Right cardiac atrium (tissue), 5 donors: ENCODE measurements around the gene MAP3K5. TPM values are rescaled to one million over a fixed set of nuclear protein-coding genes. Genes with fewer than 3 reads are reported as not detected.

ENCODE experiments used
- ATAC-seq, 2 donors: fragments of 200-7000 bp; cut with Tn5 transposase; one replicate each; pipeline versions ENCODE4 v1.8.0 to v1.9.1; 2020; ENCODE audit warnings: moderate library complexity in 2 of 2, mild to moderate bottlenecking in 1 of 2
- DNase-seq, 3 donors: peaks; one replicate each; pipeline ENCODE4 v3.0.0-alpha.2; 2020
- H3K27ac ChIP-seq: one replicate; pipeline ENCODE4 v1.5.1; 2013; ENCODE audit warnings: mild to moderate bottlenecking, low read length, control low read depth, moderate library complexity
- H3K27me3 ChIP-seq: one replicate; pipeline ENCODE4 v1.6.1; 2013; ENCODE audit not compliant: control insufficient read depth, insufficient read depth
- H3K4me1 ChIP-seq: one replicate; pipeline ENCODE4 v1.6.1; 2013; ENCODE audit warnings: low read length; ENCODE audit not compliant: control insufficient read depth, insufficient read depth
- H3K4me3 ChIP-seq: one replicate; pipeline ENCODE4 v1.5.1; 2013; ENCODE audit warnings: low read length, control low read depth
- H3K9me3 ChIP-seq: one replicate; pipeline ENCODE4 v1.6.1; 2013; ENCODE audit warnings: low read length; ENCODE audit not compliant: control insufficient read depth
- WGBS: extraction: QIAGEN DNeasy Blood & Tissue Kit; methylation state at CpG from one replicate; pipeline ENCODE4 v1.1.7; 2013; 5-methylcytosine and 5-hydroxymethylcytosine counted together
- intact Hi-C, 4 donors: fragments of 100-400 bp; cut with DNase I; formaldehyde crosslinking; loops; one replicate each; pipeline versions ENCODE4 v1.11.0 to v1.14.0; 2022 to 2023
- polyA plus RNA-seq: library from polyadenylated mRNA; stranded (reverse); fragments of 200-250 nt; gene quantifications from one replicate; pipeline ENCODE4 v1.2.3, GENCODE V29; 2013
- total RNA-seq, 4 donors: library from RNA; stranded (reverse); fragmentation: NEBNext Ultra II Directional; extraction: Animal tissue kit (Norgen Biotek cat#: 25700); gene quantifications; one replicate each; pipeline ENCODE4 v1.2.1, GENCODE V29; 2021
- donor health status: healthy with polysubstance abuse.
- donor health status: DM: no; HTN: yes; CAD: no.
- donor health status: DM: no; HTN: no; CAD: no.
- donor health status: DM: no; HTN: yes; CAD: no; lungs with severe emphysema.
- donor health status: DM: yes; HTN: yes; CAD: no.

MAP3K5 gene
- total and polyA plus RNA-seq, 5 donors: 2.8 to 7.3 (median 4.0) TPM

GRCh38 chr6:136769759-136770158 is 22.5 kb downstream of the MAP3K5 start:
- peaks cover 12% of the 10 kb centered on the region for H3K4me1 ChIP-seq

GRCh38 chr6:136769124-136769523 is 23.2 kb downstream of the MAP3K5 start:
- peaks cover 12% of the 10 kb centered on the region for H3K4me1 ChIP-seq
- intact Hi-C loops: no loop called here
- WGBS: 94% methylated on average over 2 of the region's 2 CpGs
- no peaks in the 10 kb centered on the region for H3K9me3 ChIP-seq
- no peak overlapping the region for H3K4me3 ChIP-seq
- no peak overlapping the region for H3K27ac ChIP-seq
- no peaks in the 10 kb centered on the region for H3K27me3 ChIP-seq
- ATAC-seq (no peak), DNase-seq (no peak)

More at GRCh38 chr6:136769759-136770158, 22.5 kb downstream of the MAP3K5 start:
- no peak for ATAC-seq
- no peak for DNase-seq
- intact Hi-C loops: no loop called here
- no peaks in the 10 kb centered on the region for H3K9me3 ChIP-seq
- no peaks in the 10 kb centered on the region for H3K27me3 ChIP-seq
- WGBS: 40% methylated on average over 1 of the region's 1 CpG
- H3K4me3 ChIP-seq: no peak overlapping the region
- H3K27ac ChIP-seq: no peak overlapping the region

- Histone ChIP-seq H3K27ac (no peak overlapping the region), H3K4me1 (peaks cover 6% of the 10 kb centered on the region), H3K27me3 (no peaks in the 10 kb centered on the region), H3K4me3 (no peak overlapping the region), H3K9me3 (no peaks in the 10 kb centered on the region)
- ATAC-seq (no peak), DNase-seq (no peak)
- 86% methylated on average over 6 of the region's 6 CpGs for WGBS
- intact Hi-C loops: no loop called here
These were observed 24.5 kb downstream of the MAP3K5 start for GRCh38 chr6:136767570-136768309.

- Histone ChIP-seq H3K27ac (no peak overlapping the region), H3K4me3 (no peak overlapping the region), H3K9me3 (no peaks in the 10 kb centered on the region), H3K4me1 (peaks cover 11% of the 10 kb centered on the region), H3K27me3 (no peaks in the 10 kb centered on the region)
- WGBS: 57% methylated on average over 2 of the region's 2 CpGs
- intact Hi-C loops: no loop called here
- ATAC-seq: no peak
- DNase-seq: no peak
These were observed 25.2 kb downstream of the MAP3K5 start for GRCh38 chr6:136767103-136767502.

- DNase-seq (no peak), ATAC-seq (no peak)
- no peak overlapping the region for H3K27ac ChIP-seq
- intact Hi-C loops: no loop called here
- 62% methylated on average over 3 of the region's 3 CpGs for WGBS
- H3K4me3 ChIP-seq: no peak overlapping the region
- H3K4me1 ChIP-seq: peaks cover 16% of the 10 kb centered on the region
- H3K27me3 ChIP-seq: no peaks in the 10 kb centered on the region
- H3K9me3 ChIP-seq: no peaks in the 10 kb centered on the region
These were observed 26.0 kb downstream of the MAP3K5 start for GRCh38 chr6:136766274-136766673.

GRCh38 chr6:136764517-136764993 is 27.7 kb downstream of the MAP3K5 start:
- no peak overlapping the region for H3K4me3 ChIP-seq
- ATAC-seq (no peak), DNase-seq (no peak)
- peaks cover 17% of the 10 kb centered on the region for H3K4me1 ChIP-seq
- H3K27me3 ChIP-seq: no peaks in the 10 kb centered on the region
- H3K9me3 ChIP-seq: no peaks in the 10 kb centered on the region
- no peak overlapping the region for H3K27ac ChIP-seq
- intact Hi-C loops: no loop called here
- WGBS: 86% methylated on average over 3 of the region's 3 CpGs

GRCh38 chr6:136763716-136764516 is 28.4 kb downstream of the MAP3K5 start:
- WGBS: 95% methylated on average over 5 of the region's 5 CpGs
- peaks cover 17% of the 10 kb centered on the region for H3K4me1 ChIP-seq
- ATAC-seq (no peak), DNase-seq (no peak)
- no peak overlapping the region for H3K4me3 ChIP-seq
- H3K27me3 ChIP-seq: no peaks in the 10 kb centered on the region
- intact Hi-C loops: no loop called here
- no peak overlapping the region for H3K27ac ChIP-seq
- no peaks in the 10 kb centered on the region for H3K9me3 ChIP-seq

GRCh38 chr6:136763255-136763654 is 29.0 kb downstream of the MAP3K5 start:
- no peak overlapping the region for H3K4me3 ChIP-seq
- ATAC-seq (no peak), DNase-seq (no peak)
- no peaks in the 10 kb centered on the region for H3K9me3 ChIP-seq
- H3K27ac ChIP-seq: no peak overlapping the region
- H3K27me3 ChIP-seq: no peaks in the 10 kb centered on the region
- H3K4me1 ChIP-seq: peaks cover 17% of the 10 kb centered on the region
- 99% methylated on average over 1 of the region's 1 CpG for WGBS
- intact Hi-C loops: no loop called here

- DNase-seq (no peak), ATAC-seq (peak; percentile 26 to 59)
- 38% methylated on average over 3 of the region's 3 CpGs for WGBS
- intact Hi-C loops: no loop called here
- no peaks in the 10 kb centered on the region for H3K27me3 ChIP-seq
- peak overlapping the region; percentile 87 for H3K27ac ChIP-seq
- no peaks in the 10 kb centered on the region for H3K9me3 ChIP-seq
- H3K4me1 ChIP-seq: peaks cover 17% of the 10 kb centered on the region
- H3K4me3 ChIP-seq: peak overlapping the region; percentile 23
These were observed 30.0 kb downstream of the MAP3K5 start for GRCh38 chr6:136762022-136762975.

GRCh38 chr6:136761227-136761922 is 30.9 kb downstream of the MAP3K5 start:
- Histone ChIP-seq H3K4me1 (peaks cover 17% of the 10 kb centered on the region), H3K4me3 (peak overlapping the region; percentile 23), H3K27me3 (no peaks in the 10 kb centered on the region), H3K27ac (peak overlapping the region; percentile 87), H3K9me3 (no peaks in the 10 kb centered on the region)
- peak in 1 of 3 donors; percentile 68 for DNase-seq
- intact Hi-C loops: no loop called here
- ATAC-seq: peak; percentile 66 to 86
- 13% methylated on average over 9 of the region's 9 CpGs for WGBS
